Panc1 (cell line): ENCODE data around the gene GRIFIN. TPM values are rescaled to one million over a fixed set of nuclear protein-coding genes. Genes with fewer than 3 reads are reported as not detected.

Experiments used
- ATAC-seq: fragments of 200-7000 bp; cut with Tn5 transposase; 2 replicates; pipeline ENCODE4 v1.9.1; 2020; ENCODE audit warnings: mild to moderate bottlenecking, moderate library complexity
- BruUV-seq: library from RNA; stranded (reverse); fragments of 400-500 nt; replicated peaks from 2 replicates; lab custom pipeline; 2021; lab: Mats Ljungman, UMichigan
- CTCF ChIA-PET: fragments of 300-600 bp; sonication (Branson Sonifier 250); formaldehyde crosslinking; loops from one replicate; lab custom pipeline; 2022; ENCODE audit warnings: antibody characterized with exemption; lab: Charles Lee
- POLR2A ChIA-PET: fragments of 300-600 bp; sonication (Branson Sonifier 250); formaldehyde crosslinking; loops from one replicate; lab custom pipeline; 2022; ENCODE audit warnings: antibody characterized with exemption; lab: Charles Lee
- DNase-seq: peaks from one replicate; pipeline ENCODE4 v3.0.0-alpha.2; 2010; ENCODE audit warnings: low read depth, low spot score
- H3K27ac ChIP-seq: 2 replicates; pipeline ENCODE4 v1.5.1; 2011; ENCODE audit warnings: mild to moderate bottlenecking, low read length, inconsistent platforms
- H3K27me3 ChIP-seq: fragments of 200-500 bp; sonication (Bioruptor generic); 2 replicates; pipeline ENCODE4 v1.6.0; 2014; ENCODE audit warnings: low read length, inconsistent platforms; ENCODE audit not compliant: control insufficient read depth, insufficient read depth
- H3K36me3 ChIP-seq: fragments of 200-500 bp; sonication (Bioruptor generic); 2 replicates; pipeline ENCODE4 v1.5.1; 2014; ENCODE audit warnings: inconsistent platforms, mild to moderate bottlenecking, low read length, moderate library complexity; ENCODE audit not compliant: control insufficient read depth, insufficient read depth
- H3K4me1 ChIP-seq: 2 replicates; pipeline ENCODE4 v1.5.1; 2011; ENCODE audit warnings: inconsistent platforms, mild to moderate bottlenecking, low read length, moderate library complexity; ENCODE audit not compliant: control insufficient read depth, insufficient read depth
- H3K4me3 ChIP-seq, 2 experiments: 2 replicates each; pipeline ENCODE4 v1.5.1; 2011 to 2012; ENCODE audit warnings: low read depth in 2 of 2, low read length in 2 of 2, mild to moderate bottlenecking in 2 of 2, inconsistent platforms in 1 of 2, moderate library complexity in 1 of 2
- H3K9me3 ChIP-seq: fragments of 200-500 bp; sonication (Bioruptor generic); 2 replicates; pipeline ENCODE4 v1.5.1; 2014; ENCODE audit warnings: low read depth, mild to moderate bottlenecking, inconsistent platforms, low read length, moderate library complexity; ENCODE audit not compliant: control insufficient read depth, insufficient read depth
- CTCF ChIP-seq: fragments of 450-650 bp; IDR thresholded peaks from 2 replicates; pipeline ENCODE4 v1.5.1; 2017; ENCODE audit warnings: mild to moderate bottlenecking
- POLR2AphosphoS5 ChIP-seq: IDR thresholded peaks from 2 replicates; pipeline ENCODE4 v1.6.1; 2012; ENCODE audit warnings: mild to moderate bottlenecking, low read depth, low read length, moderate library complexity
- REST ChIP-seq, 2 experiments: IDR thresholded peaks; 2 replicates each; pipeline ENCODE4 v1.6.1; 2011 to 2012; ENCODE audit warnings: low read depth in 2 of 2, control low read depth in 1 of 2, low read length in 1 of 2, mild to moderate bottlenecking in 1 of 2, moderate library complexity in 1 of 2; ENCODE audit not compliant: insufficient read depth in 1 of 2
- SIN3A ChIP-seq: IDR thresholded peaks from 2 replicates; pipeline ENCODE4 v1.6.1; 2012; ENCODE audit warnings: low read depth, mild to moderate bottlenecking, low read length, moderate library complexity, borderline replicate concordance; ENCODE audit not compliant: insufficient read depth
- TCF7L2 ChIP-seq: IDR thresholded peaks from 2 replicates; pipeline ENCODE4 v1.6.1; 2011; ENCODE audit warnings: mild to moderate bottlenecking, low read depth, low read length, inconsistent platforms
- in situ Hi-C: cut with HindIII; loops from 2 replicates; pipeline ENCODE4 v1.10.0; 2016; ENCODE audit warnings: low sequenced_read_pairs, low pct_unique_long_range_greater_than_20kb
- intact Hi-C: fragments of 100-400 bp; cut with micrococcal nuclease; formaldehyde crosslinking; loops from one replicate; pipeline ENCODE4 v1.10.0; 2022; ENCODE audit not compliant: unreplicated experiment
- total RNA-seq: library from RNA; stranded (reverse); gene quantifications from one replicate; pipeline ENCODE4 v1.2.1, GENCODE V29; 2021; ENCODE audit not compliant: unreplicated experiment

Gene GRIFIN
- total RNA-seq, 1 experiment from 2014 or later, result not detected

DNA sequence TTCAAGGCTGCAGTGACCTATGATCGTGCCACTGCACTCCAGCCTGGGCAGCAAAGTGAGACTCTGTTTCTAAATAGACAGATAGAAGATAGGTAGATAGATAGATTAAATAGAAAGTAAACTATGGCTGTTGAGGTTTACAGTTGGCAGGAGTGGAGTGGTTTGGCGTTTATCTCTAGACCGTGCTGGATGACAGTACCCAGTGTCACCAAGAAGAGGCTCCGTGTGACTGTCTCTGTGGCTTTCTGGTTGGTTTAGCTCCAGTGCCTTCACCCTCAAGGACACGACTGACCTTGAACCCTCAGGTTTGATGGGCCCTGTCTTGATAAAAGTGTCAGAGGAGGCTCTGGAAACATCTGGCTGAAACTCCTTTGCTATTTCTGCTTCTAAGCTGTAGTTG, 41.1 kb downstream of the GRIFIN start:
- Histone ChIP-seq H3K27ac (no peak overlapping the region), H3K36me3 (no peaks in the 10 kb centered on the region; the same call in 1 of the 2 replicates), H3K4me1 (no peaks in the 10 kb centered on the region), H3K4me3 (no peak overlapping the region), H3K9me3 (peaks cover 4% of the 10 kb centered on the region; the same call in 1 of the 2 replicates), H3K27me3 (no peaks in the 10 kb centered on the region)
- DNase-seq (no peak), ATAC-seq (no peak)
- TF ChIP-seq POLR2AphosphoS5 (no peak), TCF7L2 (no peak)
- ChIA-PET POLR2A (no interaction called here), CTCF (interaction anchor here (1.4 kb wide), 1 partner anchor 16 kb away, joined by 5 read pairs; no protein-coding TSS in a partner anchor)
- no TSS peak for BruUV-seq
- in situ Hi-C loops (no loop called here), intact Hi-C loops (no loop called here)

DNA sequence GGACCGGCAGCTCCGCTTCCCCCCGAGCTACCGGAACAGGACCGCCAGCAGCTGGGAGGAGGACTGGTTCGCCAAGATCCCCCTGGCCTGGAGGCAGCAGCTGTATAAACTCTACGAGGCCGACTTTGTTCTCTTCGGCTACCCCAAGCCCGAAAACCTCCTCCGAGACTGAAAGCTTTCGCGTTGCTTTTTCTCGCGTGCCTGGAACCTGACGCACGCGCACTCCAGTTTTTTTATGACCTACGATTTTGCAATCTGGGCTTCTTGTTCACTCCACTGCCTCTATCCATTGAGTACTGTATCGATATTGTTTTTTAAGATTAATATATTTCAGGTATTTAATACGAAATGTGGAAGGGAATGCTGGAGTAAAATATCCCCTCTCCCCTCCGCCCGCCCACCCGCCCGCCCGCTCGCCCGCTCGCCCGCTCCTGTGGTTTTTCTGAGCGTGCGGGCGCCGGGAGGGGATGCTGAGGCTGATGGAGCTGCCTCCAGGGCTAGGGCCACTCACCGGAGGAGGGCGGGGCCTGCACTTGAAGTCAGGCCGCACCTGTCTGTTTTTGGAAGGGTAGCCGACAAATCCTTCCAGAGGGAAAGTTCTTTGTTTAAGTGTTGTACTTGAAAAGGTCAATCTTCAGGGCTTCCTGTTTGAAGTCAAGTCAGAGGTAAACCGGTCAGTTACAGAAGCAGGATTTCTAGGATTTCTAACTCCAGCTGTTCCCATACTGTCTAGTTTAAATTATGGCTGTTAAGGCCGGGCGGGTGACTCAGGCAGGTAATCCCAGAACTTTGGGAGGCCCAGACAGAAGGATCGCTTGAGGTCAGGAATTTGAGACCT, 42.3 kb downstream of the GRIFIN start:
- POLR2A ChIA-PET, result no interaction called here
- BruUV-seq, result no TSS peak
- in situ Hi-C loops, result no loop called here
- no peaks in the 10 kb centered on the region for H3K27me3 ChIP-seq
- CTCF ChIA-PET, result no interaction called here
- peaks cover 4% of the 10 kb centered on the region; the same call in 1 of the 2 replicates for H3K9me3 ChIP-seq
- intact Hi-C loops, result no loop called here
- no peak overlapping the region for H3K4me3 ChIP-seq
- no peak for TF ChIP-seq TCF7L2
- TF ChIP-seq CTCF, result no peak
- no peak for TF ChIP-seq REST (IDR thresholded peaks at IDR 0.05; ENCODE audit: insufficient read depth in 1 of 2, low read depth in 2 of 2, low read length in 1 of 2)
- TF ChIP-seq POLR2AphosphoS5, result no peak
- no peak for TF ChIP-seq SIN3A
- no peak overlapping the region for H3K27ac ChIP-seq
- ATAC-seq (no peak), DNase-seq (no peak)
- no peaks in the 10 kb centered on the region for H3K4me1 ChIP-seq
- H3K36me3 ChIP-seq, result no peaks in the 10 kb centered on the region; the same call in 1 of the 2 replicates
